Cardiac fibroblast (primary cell): ENCODE results near the gene F11.

ENCODE experiments used
- DNase-seq, 2 donors: peaks; one replicate each; pipeline versions ENCODE4 v3.0.0 to v3.0.0-alpha.2; 2010; ENCODE audit warnings: low read depth in 2 of 2
- H3K4me3 ChIP-seq, 2 donors: replicated peaks in 1 of 2; 1 replicate in 1 of 2; 2 replicates in 1 of 2; pipeline ENCODE4 v1.5.1; 2011; ENCODE audit warnings: low read depth in 2 of 2, low read length in 2 of 2, mild to moderate bottlenecking in 2 of 2, moderate library complexity in 1 of 2
- TF ChIP-seq, protein P1 (sequence below): IDR thresholded peaks from one replicate; pipeline ENCODE4 v1.5.1; 2011; ENCODE audit warnings: low read depth, mild to moderate bottlenecking, low read length, inconsistent platforms

The F11 gene

DNA sequence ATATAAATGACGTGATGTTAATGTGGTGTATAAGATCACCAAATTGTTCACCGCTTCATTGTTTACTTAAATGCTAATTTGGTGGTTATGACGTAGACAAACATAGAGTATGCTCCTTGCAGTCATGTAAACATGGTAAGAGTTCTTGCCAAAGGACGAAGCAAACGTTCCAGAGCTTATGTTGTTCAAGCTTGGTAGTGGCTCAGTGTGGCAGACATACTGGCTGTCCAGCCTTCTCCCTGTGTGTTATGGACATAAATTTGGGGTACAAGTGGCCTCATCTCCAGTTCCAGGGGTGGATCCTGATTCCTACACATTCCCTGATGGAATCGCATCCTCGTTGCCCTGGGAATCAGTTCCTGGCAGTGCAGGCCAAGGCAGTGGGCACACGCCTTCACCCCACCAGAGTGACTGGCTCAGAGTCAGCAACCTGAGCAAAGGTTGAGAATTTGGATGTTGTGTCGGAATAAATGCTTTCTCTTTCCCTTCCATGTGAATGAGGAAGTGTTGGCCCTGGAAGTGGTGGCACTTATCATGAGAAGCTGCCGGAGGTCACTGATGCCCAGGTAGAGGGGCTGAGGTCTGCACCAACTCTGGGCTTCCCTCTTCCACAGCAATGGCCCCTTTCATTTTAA, 25.4 kb downstream of the F11 start:
- TF ChIP-seq, protein P1, sequence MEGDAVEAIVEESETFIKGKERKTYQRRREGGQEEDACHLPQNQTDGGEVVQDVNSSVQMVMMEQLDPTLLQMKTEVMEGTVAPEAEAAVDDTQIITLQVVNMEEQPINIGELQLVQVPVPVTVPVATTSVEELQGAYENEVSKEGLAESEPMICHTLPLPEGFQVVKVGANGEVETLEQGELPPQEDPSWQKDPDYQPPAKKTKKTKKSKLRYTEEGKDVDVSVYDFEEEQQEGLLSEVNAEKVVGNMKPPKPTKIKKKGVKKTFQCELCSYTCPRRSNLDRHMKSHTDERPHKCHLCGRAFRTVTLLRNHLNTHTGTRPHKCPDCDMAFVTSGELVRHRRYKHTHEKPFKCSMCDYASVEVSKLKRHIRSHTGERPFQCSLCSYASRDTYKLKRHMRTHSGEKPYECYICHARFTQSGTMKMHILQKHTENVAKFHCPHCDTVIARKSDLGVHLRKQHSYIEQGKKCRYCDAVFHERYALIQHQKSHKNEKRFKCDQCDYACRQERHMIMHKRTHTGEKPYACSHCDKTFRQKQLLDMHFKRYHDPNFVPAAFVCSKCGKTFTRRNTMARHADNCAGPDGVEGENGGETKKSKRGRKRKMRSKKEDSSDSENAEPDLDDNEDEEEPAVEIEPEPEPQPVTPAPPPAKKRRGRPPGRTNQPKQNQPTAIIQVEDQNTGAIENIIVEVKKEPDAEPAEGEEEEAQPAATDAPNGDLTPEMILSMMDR: no peak
- H3K4me3 ChIP-seq: no peak overlapping the region
- DNase-seq: no peak

GRCh38 chr4:186294160-186294559, 28.2 kb downstream of the F11 start:
- no peak overlapping the region for H3K4me3 ChIP-seq
- TF ChIP-seq, protein P1: no peak
- no peak for DNase-seq

GRCh38 chr4:186296481-186296880, 30.5 kb downstream of the F11 start:
- DNase-seq: peak in 1 of 2 donors; percentile 14
- TF ChIP-seq, protein P1: no peak
- no peak overlapping the region for H3K4me3 ChIP-seq

- TF ChIP-seq, protein P1: peak; percentile 59
- no peak overlapping the region for H3K4me3 ChIP-seq
- DNase-seq: peak; percentile 75 to 78
These were observed 31.1 kb downstream of the F11 start for GRCh38 chr4:186297013-186297645.

GRCh38 chr4:186298031-186298647, 32.1 kb downstream of the F11 start:
- H3K4me3 ChIP-seq: no peak overlapping the region
- no peak for DNase-seq
- TF ChIP-seq, protein P1: no peak

- H3K4me3 ChIP-seq: no peak overlapping the region
- TF ChIP-seq, protein P1: no peak
- no peak for DNase-seq
These were observed 33.3 kb downstream of the F11 start for GRCh38 chr4:186299291-186299690.
